Measurements from ENCODE around the gene C1orf210.

The C1orf210 gene

DNA sequence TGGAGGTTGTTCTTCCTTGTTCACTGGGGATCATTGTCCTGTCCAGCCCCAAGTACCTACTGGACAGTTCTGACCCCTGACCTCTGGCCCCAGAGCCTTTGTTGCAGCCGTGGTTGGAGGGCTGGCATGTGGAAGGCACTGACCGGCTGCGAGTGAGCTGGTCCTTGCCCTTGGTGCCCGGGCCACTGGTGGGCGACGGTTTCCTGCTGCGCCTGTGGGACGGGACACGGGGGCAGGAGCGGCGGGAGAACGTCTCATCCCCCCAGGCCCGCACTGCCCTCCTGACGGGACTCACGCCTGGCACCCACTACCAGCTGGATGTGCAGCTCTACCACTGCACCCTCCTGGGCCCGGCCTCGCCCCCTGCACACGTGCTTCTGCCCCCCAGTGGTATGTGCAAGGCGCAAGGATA lies 26.8 kb upstream of the C1orf210 start:
- DNase-seq, result no peak

GRCh38 chr1:43311521-43311920 lies 26.1 kb upstream of the C1orf210 start:
- DNase-seq, result no peak

- DNase-seq, result no peak
Measured at GRCh38 chr1:43309405-43310025, 24.1 kb upstream of the C1orf210 start.

GRCh38 chr1:43308635-43309404 lies 23.4 kb upstream of the C1orf210 start:
- no peak for DNase-seq

DNA sequence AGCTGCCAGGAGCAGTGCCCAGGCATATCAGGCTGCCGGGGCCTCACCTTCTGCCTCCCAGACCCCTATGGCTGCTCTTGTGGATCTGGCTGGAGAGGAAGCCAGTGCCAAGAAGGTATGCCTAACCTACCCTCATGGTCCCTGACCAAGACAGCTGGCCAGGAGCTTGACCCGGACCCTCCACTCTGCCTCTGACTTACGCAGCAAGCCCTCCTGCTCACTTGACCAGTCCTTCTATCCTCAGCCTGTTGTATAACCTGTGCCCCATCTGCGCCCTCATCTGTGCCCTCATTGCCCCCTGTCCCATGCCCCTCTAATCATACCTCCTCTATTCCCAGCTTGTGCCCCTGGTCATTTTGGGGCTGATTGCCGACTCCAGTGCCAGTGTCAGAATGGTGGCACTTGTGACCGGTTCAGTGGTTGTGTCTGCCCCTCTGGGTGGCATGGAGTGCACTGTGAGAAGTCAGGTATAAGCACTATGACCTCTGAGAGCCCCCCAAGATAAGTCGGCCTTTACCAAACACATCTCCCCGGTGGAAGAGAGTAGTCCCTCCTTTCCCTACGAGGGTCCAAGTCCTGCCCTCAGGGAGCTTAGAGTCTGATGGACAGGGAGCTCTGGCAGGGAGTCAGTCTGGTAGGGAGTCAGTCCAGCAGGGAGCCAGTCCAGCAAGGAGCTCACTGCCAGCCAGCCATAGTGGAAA lies 22.2 kb upstream of the C1orf210 start:
- no peak for DNase-seq

- peak; percentile 17 for DNase-seq
Measured at GRCh38 chr1:43306688-43307457, 21.5 kb upstream of the C1orf210 start.

- no peak for DNase-seq
Measured at GRCh38 chr1:43305926-43306687, 20.7 kb upstream of the C1orf210 start.

- DNase-seq, result no peak
Measured at GRCh38 chr1:43305461-43305860, 20.1 kb upstream of the C1orf210 start.

DNA sequence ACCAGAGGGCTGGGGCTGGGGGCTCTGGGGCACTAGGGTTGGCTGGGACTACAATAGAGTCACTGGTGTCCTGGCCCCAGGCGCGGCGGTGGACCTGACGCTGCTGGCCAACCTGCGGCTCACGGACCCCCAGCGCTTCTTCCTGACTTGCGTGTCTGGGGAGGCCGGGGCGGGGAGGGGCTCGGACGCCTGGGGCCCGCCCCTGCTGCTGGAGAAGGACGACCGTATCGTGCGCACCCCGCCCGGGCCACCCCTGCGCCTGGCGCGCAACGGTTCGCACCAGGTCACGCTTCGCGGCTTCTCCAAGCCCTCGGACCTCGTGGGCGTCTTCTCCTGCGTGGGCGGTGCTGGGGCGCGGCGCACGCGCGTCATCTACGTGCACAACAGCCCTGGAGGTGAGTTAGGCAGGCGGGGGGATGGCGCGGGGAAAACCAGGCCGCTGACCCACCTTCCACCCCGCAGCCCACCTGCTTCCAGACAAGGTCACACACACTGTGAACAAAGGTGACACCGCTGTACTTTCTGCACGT lies 19.5 kb upstream of the C1orf210 start:
- DNase-seq, result no peak

GRCh38 chr1:43304314-43304681 lies 18.9 kb upstream of the C1orf210 start:
- DNase-seq, result no peak

DNA sequence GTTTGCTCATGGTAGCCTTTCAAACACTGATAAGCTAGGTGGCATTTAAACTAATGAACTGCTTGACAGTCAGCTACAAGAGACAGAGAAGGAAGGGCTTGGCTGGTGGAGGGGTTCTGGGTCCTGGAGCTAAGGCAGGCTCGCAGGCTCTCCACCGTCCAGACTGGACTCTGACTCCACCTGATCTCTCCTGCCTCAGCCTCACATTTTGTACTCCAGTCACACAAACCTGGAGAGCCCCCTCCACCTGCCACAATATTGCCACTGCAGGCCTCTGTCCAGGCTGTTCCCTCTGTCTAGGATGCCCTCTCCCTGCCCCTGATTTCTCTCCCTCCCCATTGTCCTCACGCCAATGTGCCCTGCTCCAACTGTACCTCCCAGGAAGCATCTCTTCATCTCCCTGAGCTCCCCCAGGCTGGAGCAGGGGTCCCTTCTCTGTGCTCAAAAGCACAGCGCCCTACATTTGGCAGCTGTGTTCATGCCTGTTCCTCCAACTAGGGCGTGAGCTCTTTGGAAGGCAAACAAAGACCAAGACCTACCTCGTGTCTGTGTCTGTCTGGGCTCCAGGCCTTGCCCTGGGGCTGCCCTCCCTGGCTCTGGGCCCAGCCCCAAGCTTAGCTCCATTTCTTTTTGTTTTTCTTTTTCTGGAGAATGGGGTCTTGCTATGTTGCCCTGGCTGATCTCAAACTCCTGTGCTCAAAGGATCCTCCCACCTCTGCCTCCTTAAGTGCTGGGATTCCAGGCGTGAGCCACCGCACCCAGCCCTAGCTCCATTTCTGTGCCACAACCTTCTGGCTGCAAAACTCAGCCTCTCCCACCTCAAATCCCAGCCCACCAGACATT lies 18.3 kb upstream of the C1orf210 start:
- no peak for DNase-seq

DNA sequence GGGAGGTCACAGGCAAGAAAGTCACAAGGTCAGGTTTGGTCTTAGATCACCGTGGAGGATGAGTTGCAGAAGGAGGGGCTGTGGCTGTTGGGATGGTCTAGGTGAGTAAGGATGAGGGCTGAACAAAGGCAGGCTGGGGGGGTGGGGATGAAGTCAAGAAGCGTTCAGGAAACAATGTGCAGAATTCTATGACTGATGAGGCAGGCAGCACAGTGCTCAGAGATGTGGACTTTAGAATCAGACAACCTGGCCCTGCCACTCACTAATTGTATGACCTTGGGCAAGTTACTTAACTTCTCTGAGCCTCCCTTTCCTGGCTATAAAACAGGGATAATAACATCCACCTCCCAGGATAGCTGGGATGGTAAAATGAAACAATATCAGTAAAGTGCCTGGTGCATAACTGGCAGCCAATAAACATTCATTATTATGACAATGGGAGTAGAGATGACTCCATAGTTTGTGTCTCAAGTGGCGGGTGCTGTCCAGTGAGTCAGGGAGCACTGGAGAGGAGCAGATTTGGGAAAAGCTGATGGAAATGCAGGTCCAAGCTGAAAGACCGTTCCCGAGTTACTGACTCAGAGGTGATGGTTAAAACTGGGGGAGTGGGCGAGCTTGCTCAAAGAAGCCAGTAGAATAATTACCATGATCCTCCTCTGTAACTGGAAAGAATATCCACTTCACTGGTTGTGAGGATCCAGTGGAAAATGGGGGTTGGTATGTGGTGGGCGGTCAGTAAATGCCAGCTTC lies 17.5 kb upstream of the C1orf210 start:
- no peak for DNase-seq

DNA sequence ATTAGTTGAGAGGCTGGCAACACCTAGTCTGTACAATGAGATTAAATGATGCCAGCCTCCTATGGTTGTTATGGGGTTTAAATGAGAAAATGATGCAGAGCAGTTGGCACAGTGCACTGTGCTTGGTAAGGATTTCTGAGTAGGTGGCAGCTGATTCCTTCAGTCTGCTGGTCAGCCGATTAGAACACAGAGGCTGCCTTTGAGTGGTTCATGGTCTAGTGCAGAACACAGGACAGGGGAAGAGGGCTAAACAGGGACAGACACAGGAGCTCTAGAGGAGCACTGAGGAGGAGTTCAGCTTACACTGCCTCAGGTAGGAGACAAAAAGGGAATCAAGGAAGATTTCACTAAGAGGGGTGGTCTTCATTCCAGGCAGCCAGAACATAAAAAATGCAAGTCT lies 16.8 kb upstream of the C1orf210 start:
- no peak for DNase-seq

GRCh38 chr1:43300378-43301094 lies 15.2 kb upstream of the C1orf210 start, which contains the start of gene TIE1:
TSS of gene TIE1 (plus strand) at chr1:43300982. CDS start at chr1:43301072, 90 bp downstream.
- DNase-seq, result no peak

- no peak for DNase-seq
Measured at GRCh38 chr1:43299101-43299500, 13.7 kb upstream of the C1orf210 start.

GRCh38 chr1:43298055-43298454 lies 12.7 kb upstream of the C1orf210 start:
- DNase-seq, result no peak

- DNase-seq, result no peak
Measured at GRCh38 chr1:43296207-43296606, 10.8 kb upstream of the C1orf210 start.

DNA sequence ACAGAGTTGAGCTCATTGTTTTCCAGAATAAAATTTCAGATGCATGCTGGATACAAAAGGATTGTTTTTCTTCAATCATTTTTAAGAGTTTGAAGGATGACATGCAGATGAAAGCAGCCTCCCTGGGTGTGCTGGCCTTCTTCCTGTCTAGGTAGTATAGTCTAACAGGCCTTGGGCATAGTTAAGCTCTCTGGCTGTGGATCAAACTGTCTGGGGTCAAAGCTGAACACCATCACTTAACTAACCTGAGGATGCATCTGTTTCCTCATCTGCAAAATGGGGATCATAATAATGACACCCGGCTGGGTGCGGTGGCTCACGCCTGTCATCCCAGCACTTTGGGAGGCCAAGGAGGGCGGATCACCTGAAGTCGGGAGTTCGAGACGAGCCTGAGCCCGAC lies 9.4 kb upstream of the C1orf210 start:
- no peak for DNase-seq

DNA sequence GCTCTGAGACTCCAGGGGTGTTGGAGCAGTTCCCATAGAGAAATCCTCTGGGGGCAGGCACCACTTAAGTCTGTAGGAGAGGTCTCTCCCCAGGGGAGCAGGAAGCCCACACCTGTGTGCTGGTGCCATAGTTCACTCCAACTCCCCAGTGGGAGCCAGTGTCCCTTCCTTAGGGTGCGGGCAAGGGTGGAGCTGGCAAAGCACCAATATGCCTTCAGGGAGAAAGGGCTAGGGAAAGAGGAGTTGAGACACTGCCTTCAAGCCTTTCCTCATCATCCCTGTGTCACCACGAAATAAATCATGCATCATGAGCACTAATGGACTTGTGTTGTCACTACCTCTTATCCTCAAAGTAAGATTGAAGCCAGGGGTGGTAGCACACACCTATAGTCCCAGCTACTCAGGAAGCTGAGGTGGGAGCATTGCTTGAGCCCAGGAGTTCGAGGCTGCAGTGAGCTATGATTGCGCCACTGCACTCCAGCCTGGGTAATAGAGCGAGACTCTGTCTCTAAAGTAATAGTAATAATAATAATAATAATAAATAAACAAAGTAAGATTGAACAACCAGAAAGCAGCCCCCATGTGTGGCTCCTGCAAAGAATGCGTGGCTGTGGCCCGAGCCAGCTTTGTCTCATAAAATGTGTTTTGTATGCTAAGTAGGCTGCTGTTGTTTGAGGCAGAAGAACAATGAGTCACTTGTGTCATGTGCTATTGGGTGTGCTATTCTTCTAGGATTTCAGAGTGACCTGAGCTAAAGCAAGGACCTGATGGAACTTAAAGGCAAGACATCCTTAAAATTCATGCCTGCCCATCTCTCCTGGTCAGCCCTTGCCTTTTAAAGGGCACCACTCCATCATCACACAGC lies 8.7 kb upstream of the C1orf210 start:
- no peak for DNase-seq
